Adrenal gland (tissue), 12 donors: ENCODE data around the gene ZNF205. TPM values are rescaled to one million over a fixed set of nuclear protein-coding genes. Genes with fewer than 3 reads are reported as not detected.

Experiments used
- DNase-seq, 7 donors: peaks; one replicate each; pipeline ENCODE4 v3.0.0-alpha.2; 2019 to 2020
- H3K27ac ChIP-seq, 5 donors: fragments of 200-600 bp; sonication (generic) in 4 of 5; 1 replicate in 3 of 5; 2 replicates in 2 of 5; pipeline versions ENCODE4 v1.5.1 to v1.8.0; 2016 to 2020; ENCODE audit warnings: mild to moderate bottlenecking in 1 of 5
- H3K27me3 ChIP-seq: fragments of 200-600 bp; 2 replicates; pipeline ENCODE4 v1.8.0; 2021
- H3K36me3 ChIP-seq, 2 donors: fragments of 200-600 bp; replicated peaks in 1 of 2; 1 replicate in 1 of 2; 2 replicates in 1 of 2; pipeline versions ENCODE4 v1.5.1 to v1.8.0; 2018 to 2022
- H3K4me1 ChIP-seq, 2 donors: fragments of 200-600 bp; replicated peaks in 1 of 2; 1 replicate in 1 of 2; 2 replicates in 1 of 2; pipeline versions ENCODE4 v1.5.1 to v1.8.0; 2018 to 2021
- H3K4me3 ChIP-seq, 4 donors: fragments of 200-600 bp; sonication (generic) in 3 of 4; one replicate each; pipeline ENCODE4 v1.5.1; 2016 to 2018
- H3K9me3 ChIP-seq, 3 donors: fragments of 200-600 bp; sonication (generic) in 1 of 3; replicated peaks in 1 of 3; 1 replicate in 2 of 3; 2 replicates in 1 of 3; pipeline versions ENCODE4 v1.5.1 to v1.8.0; 2016 to 2021
- POLR2A ChIP-seq, 2 donors: fragments of 450-650 bp; IDR thresholded peaks; one replicate each; pipeline ENCODE4 v1.6.1; 2017; ENCODE audit warnings: antibody characterized with exemption in 2 of 2, mild to moderate bottlenecking in 2 of 2, moderate library complexity in 1 of 2
- WGBS, 4 donors: extraction: QIAGEN DNeasy Blood & Tissue Kit in 2 of 4; methylation state at CpG; one replicate each; pipeline versions ENCODE4 v1.1.5 to v1.1.7; 2013 to 2017; 5-methylcytosine and 5-hydroxymethylcytosine counted together
- intact Hi-C, 2 donors: fragments of 100-400 bp; cut with DNase I; formaldehyde crosslinking; loops; one replicate each; pipeline versions ENCODE4 v1.14.1 to v1.15.0; 2022 to 2023
- polyA plus RNA-seq, 3 donors: library from polyadenylated mRNA; stranded (reverse); fragments of 200-250 nt in 2 of 3; fragments of 350-450 nt in 1 of 3; fragmentation: Illumina TruSeq in 1 of 3; extraction: RNeasy Lipid Tissue Mini Kit (QIAGEN cat#74804) in 1 of 3; gene quantifications; one replicate each; pipeline ENCODE4 v1.2.3, GENCODE V29; 2013 to 2014
- total RNA-seq, 9 donors: library from RNA; depleted of rRNA in 4 of 9; stranded (reverse); fragments of >200 nt in 4 of 9; fragments of 120-200 nt in 1 of 9; fragmentation: NEBNext Ultra II Directional in 1 of 9; extraction: Animal tissue kit (Norgen Biotek cat#: 25700) in 1 of 9; gene quantifications; one replicate each; pipeline versions ENCODE4 v1.1.0 to v1.2.4, GENCODE V29; 2013 to 2023
- TF ChIP-seq, protein P1 (sequence below), 6 experiments: fragments of 450-650 bp in 4 of 6; fragments of 200-600 bp in 2 of 6; sonication (generic) in 1 of 6; IDR thresholded peaks; 1 replicate in 5 of 6; 2 replicates in 1 of 6; pipeline versions ENCODE4 v1.5.1 to v1.8.0; 2016 to 2021; ENCODE audit warnings: antibody characterized with exemption in 6 of 6, mild to moderate bottlenecking in 2 of 6, moderate library complexity in 1 of 6
- donor health status: healthy with polysubstance abuse.
- donor health status: Bipolar disorder and iron deficiency.
- donor health status: DM: yes; HTN: yes; CAD: no.
- donor health status: DM: no; HTN: no; CAD: no.
- donor health status: DM: no; HTN: no; CAD: no.
- donor health status: DM: yes; HTN: yes; CAD: no.

ZNF205 gene
- total and polyA plus RNA-seq, 12 donors = 3.8 to 86.1 (median 15.2) TPM

DNA sequence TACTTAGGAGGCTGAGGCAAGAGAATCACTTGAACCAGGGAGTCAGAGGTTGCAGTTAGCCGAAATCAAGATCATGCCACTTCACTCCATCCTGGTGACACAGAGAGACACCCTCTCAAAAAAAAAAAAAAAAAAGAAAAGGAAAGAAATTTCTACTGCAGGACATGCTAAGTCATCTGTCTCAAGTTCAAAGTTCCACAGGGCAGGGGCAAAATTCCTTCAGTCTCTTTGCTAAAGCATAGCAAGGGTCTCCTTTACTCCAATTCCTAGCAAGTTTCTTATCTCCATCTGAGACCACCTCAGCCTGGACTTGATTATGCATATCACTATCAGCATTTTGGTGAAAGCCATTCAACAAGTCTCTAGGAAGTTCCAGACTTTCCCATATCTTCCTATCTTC lies 27.9 kb upstream of the ZNF205 start:
- intact Hi-C loops = no loop called here

DNA sequence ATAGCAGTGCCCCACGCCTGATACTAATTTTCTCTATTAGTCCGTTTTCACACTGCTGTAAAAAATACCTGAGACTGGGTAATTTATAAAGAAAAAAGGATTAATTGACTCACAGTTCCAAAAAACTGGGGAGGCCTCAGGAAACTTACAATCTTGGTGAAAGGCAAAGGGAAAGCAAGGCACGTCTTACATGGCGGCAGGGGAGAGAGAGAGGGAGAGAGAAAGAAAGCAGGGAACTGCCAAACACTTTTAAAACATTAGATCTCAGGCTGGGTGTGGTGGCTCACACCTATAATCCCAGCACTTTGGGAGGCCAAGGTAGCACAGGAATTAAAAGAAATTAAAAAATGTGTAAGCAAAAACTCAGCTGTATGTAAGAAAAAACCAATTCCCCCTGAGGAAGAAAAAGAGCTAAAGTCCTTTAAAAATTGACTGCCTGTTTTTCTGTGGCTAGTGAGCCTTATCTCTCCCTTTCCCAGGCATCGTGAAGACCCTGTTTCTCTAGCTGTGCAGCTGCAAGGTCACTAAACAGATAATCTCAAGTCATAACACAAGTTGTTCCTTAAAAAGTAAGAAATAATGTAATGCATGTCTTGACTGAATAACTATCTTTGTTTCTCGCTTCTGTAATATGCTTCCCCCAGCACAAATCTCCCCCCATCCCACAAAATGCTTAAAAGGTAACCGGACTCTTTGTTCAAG lies 27.3 kb upstream of the ZNF205 start:
- no peak for TF ChIP-seq POLR2A (IDR thresholded peaks at IDR 0.05)
- TF ChIP-seq, protein P1, sequence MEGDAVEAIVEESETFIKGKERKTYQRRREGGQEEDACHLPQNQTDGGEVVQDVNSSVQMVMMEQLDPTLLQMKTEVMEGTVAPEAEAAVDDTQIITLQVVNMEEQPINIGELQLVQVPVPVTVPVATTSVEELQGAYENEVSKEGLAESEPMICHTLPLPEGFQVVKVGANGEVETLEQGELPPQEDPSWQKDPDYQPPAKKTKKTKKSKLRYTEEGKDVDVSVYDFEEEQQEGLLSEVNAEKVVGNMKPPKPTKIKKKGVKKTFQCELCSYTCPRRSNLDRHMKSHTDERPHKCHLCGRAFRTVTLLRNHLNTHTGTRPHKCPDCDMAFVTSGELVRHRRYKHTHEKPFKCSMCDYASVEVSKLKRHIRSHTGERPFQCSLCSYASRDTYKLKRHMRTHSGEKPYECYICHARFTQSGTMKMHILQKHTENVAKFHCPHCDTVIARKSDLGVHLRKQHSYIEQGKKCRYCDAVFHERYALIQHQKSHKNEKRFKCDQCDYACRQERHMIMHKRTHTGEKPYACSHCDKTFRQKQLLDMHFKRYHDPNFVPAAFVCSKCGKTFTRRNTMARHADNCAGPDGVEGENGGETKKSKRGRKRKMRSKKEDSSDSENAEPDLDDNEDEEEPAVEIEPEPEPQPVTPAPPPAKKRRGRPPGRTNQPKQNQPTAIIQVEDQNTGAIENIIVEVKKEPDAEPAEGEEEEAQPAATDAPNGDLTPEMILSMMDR (IDR thresholded peaks at IDR 0.05) = no peak

More for the DNA sequence above, 27.9 kb upstream of the ZNF205 start:
- WGBS, 4 donors = 85 to 95% (median 90%) methylated on average over 1 of the region's 1 CpG
- Histone ChIP-seq H3K9me3 (no peaks in the 10 kb centered on the region), H3K27ac (no peak overlapping the region), H3K4me3 (no peak overlapping the region), H3K4me1 (peaks cover 0 to 4% of the 10 kb centered on the region in 2 donors), H3K36me3 (no peaks in the 10 kb centered on the region), H3K27me3 (no peaks in the 10 kb centered on the region)
- DNase-seq = no peak
- no peak for TF ChIP-seq POLR2A (IDR thresholded peaks at IDR 0.05)
- TF ChIP-seq, protein P1 (IDR thresholded peaks at IDR 0.05) = no peak

DNA sequence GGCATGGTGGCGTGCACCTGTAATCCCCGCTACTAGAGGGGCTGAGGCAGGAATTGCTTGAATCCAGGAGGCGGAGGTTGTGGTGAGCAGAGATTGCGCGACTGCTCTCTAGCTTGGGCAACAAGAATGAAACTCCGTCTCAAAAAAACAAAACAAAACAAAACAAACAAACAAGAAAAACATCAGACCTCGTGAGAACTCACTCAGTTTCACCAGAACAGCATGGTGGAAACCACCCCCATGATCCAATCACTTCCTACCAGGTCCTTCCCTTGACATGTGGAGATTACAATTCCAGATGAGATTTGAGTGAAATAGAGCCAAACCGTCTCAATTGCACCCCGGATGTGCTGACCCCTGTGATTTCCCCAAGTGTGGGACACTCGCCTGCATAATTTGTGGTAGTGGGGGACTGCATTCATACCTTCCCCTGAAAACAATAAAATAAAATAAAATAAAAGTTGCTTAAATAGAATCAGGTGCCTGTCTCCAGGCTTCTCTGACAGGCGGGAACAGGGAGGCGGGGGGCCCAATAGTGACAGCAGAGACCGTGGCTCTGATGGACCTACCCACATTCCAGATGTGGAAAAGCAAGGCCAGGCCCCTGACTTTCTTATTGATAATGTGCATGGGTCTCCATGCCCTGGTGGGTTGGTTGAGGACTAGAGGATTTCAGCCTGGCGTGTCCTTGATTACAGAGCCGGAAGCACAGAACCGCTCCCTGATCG lies 26.4 kb upstream of the ZNF205 start:
- peaks cover 0 to 4% of the 10 kb centered on the region in 2 donors for H3K4me1 ChIP-seq
- H3K27ac ChIP-seq = peak overlapping the region in 1 of 5 donors; percentile 51
- H3K9me3 ChIP-seq = no peaks in the 10 kb centered on the region
- TF ChIP-seq, protein P1 (IDR thresholded peaks at IDR 0.05) = no peak
- TF ChIP-seq POLR2A (IDR thresholded peaks at IDR 0.05) = no peak
- 71 to 83% (median 81%) methylated on average over 17 of the region's 17 CpGs for WGBS, 4 donors
- H3K4me3 ChIP-seq = peak overlapping the region in 1 of 4 donors; percentile 36
- no peaks in the 10 kb centered on the region for H3K27me3 ChIP-seq
- DNase-seq = no peak
- intact Hi-C loops = no loop called here
- no peaks in the 10 kb centered on the region for H3K36me3 ChIP-seq

More for the DNA sequence above, 27.3 kb upstream of the ZNF205 start:
- H3K9me3 ChIP-seq = no peaks in the 10 kb centered on the region
- peaks cover 0 to 4% of the 10 kb centered on the region in 2 donors for H3K4me1 ChIP-seq
- H3K4me3 ChIP-seq = no peak overlapping the region
- DNase-seq = no peak
- intact Hi-C loops = no loop called here
- 68 to 75% (median 69%) methylated on average over 7 of the region's 7 CpGs for WGBS, 4 donors
- H3K27ac ChIP-seq = no peak overlapping the region
- H3K36me3 ChIP-seq = no peaks in the 10 kb centered on the region
- H3K27me3 ChIP-seq = no peaks in the 10 kb centered on the region

DNA sequence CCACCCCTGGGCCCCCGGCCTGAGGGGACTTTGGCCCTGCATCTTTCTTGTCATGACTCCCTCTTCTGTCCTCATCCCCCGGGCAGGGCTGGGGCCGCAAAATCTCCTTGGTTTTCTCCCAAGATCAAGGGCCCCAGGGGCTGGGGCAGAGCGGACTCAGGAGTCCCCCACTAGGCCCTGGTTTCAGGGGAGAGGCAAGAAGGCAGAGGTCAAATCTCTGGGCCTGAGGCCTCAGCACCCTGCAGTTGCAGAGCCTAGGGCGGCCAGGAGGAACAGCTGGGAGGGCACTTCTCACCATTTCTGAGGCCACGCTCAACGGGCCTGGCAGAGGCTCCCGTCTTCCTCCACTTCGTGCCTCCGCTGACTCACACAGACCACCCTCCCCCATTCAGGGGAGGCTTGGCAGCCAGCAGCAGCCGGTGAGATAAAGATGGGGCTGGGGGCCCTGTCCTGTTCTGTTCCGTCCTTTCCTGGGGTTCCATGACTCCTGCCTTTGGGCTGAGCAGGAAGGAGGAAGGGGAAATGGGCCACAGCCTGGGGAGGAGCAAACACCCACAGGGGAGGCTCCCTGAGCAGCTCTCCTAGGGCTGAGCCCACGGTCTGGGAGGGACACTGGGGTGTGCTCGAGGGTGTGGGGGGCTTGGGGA lies 25.7 kb upstream of the ZNF205 start:
- no peak for DNase-seq
- H3K27ac ChIP-seq = peak overlapping the region in 2 of 5 donors; percentile 34 to 51
- 54 to 69% (median 63%) methylated on average over 5 to 14 of the region's 14 CpGs for WGBS, 4 donors
- no peaks in the 10 kb centered on the region for H3K27me3 ChIP-seq
- intact Hi-C loops = no loop called here
- H3K9me3 ChIP-seq = no peaks in the 10 kb centered on the region
- no peaks in the 10 kb centered on the region for H3K36me3 ChIP-seq
- H3K4me1 ChIP-seq = peaks cover 0 to 4% of the 10 kb centered on the region in 2 donors
- TF ChIP-seq, protein P1 (IDR thresholded peaks at IDR 0.05) = no peak
- no peak for TF ChIP-seq POLR2A (IDR thresholded peaks at IDR 0.05)
- peak overlapping the region in 1 of 4 donors; percentile 36 for H3K4me3 ChIP-seq
